ENCODE results near the gene EP400. TPM values are rescaled to one million over a fixed set of nuclear protein-coding genes. Genes with fewer than 3 reads are reported as not detected.

Gene EP400
- total and polyA plus RNA-seq, 8 donors = 5.2 to 39.8 (median 21.6) TPM

DNA sequence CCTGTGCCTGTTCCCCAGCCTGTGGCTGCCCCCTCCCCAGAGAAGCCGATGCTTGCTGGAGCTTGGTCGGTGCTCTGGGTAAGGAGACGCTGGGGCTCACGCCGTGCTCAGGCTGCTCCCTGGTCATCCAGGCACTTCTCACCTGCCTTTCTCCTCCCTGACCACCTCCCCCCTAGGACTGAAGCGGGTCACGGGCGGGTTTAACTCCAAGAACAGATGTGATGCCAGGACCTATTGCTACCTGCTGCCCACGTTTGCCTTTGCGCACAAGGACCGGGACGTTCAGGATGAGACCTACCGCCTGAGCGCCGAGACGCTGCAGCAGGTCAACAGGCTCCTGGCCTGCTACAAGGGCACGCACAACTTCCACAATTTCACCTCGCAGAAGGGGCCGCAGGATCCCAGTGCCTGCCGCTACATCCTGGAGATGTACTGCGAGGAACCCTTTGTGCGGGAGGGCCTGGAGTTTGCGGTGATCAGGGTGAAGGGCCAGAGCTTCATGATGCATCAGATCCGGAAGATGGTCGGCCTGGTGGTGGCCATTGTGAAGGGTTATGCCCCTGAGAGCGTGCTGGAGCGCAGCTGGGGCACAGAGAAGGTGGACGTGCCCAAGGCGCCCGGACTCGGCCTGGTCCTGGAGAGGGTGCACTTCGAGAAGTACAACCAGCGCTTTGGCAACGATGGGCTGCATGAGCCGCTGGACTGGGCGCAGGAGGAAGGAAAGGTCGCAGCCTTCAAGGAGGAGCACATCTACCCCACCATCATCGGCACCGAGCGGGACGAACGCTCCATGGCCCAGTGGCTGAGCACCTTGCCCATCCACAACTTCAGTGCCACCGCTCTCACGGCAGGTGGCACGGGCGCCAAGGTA is 8.4 kb upstream of the EP400 start:
- Histone ChIP-seq H3K4me1 (peaks cover 0 to 3% (median 2%) of the 10 kb centered on the region in 4 donors), H3K27me3 (no peaks in the 10 kb centered on the region), H3K27ac (no peak overlapping the region), H3K4me3 (no peak overlapping the region), H3K36me3 (peaks cover 24 to 67% (median 65%) of the 10 kb centered on the region in 4 donors), H3K9me3 (no peaks in the 10 kb centered on the region)
- TF ChIP-seq CTCF (IDR thresholded peaks at IDR 0.05) = no peak
- no peak for TF ChIP-seq EP300 (IDR thresholded peaks at IDR 0.05)
- TF ChIP-seq POLR2A (IDR thresholded peaks at IDR 0.05) = no peak
- TF ChIP-seq POLR2AphosphoS5 (IDR thresholded peaks at IDR 0.05) = no peak
- peak in 1 of 2 donors; percentile 8 for DNase-seq
- intact Hi-C loops (cut with DNase I; ENCODE audit: low total_unique reads) = no loop called here
- 96 to 97% (median 96%) methylated on average over 44 to 46 of the region's 46 CpGs for WGBS, 5 donors

DNA sequence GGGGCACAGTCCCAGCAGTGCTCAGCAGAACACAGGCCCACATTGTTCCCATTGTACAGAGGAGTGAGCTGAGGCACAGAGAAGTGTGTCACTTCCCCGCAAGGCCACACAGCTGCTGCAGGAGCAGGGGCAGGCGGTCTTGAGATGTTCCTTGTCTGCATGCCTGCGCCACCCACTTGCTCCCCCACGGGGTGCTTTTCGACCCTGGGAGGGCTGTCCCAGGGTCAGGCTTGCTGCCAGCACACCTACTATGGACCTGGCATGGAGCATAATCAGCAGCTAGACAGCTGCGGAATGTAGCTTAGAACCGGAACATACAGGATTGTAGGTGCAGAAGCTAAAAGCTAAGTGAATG is 7.8 kb upstream of the EP400 start:
- H3K4me1 ChIP-seq = peaks cover 0 to 3% (median 2%) of the 10 kb centered on the region in 4 donors
- H3K36me3 ChIP-seq = peaks cover 24 to 65% (median 62%) of the 10 kb centered on the region in 4 donors
- 91 to 98% (median 95%) methylated on average over 7 of the region's 7 CpGs for WGBS, 5 donors
- no peaks in the 10 kb centered on the region for H3K9me3 ChIP-seq
- DNase-seq = no peak
- H3K27me3 ChIP-seq = no peaks in the 10 kb centered on the region
- TF ChIP-seq POLR2AphosphoS5 (IDR thresholded peaks at IDR 0.05) (no peak), POLR2A (IDR thresholded peaks at IDR 0.05) (no peak), EP300 (IDR thresholded peaks at IDR 0.05) (no peak), CTCF (IDR thresholded peaks at IDR 0.05) (no peak)
- H3K27ac ChIP-seq = no peak overlapping the region
- intact Hi-C loops (cut with DNase I; ENCODE audit: low total_unique reads) = no loop called here
- no peak overlapping the region for H3K4me3 ChIP-seq

DNA sequence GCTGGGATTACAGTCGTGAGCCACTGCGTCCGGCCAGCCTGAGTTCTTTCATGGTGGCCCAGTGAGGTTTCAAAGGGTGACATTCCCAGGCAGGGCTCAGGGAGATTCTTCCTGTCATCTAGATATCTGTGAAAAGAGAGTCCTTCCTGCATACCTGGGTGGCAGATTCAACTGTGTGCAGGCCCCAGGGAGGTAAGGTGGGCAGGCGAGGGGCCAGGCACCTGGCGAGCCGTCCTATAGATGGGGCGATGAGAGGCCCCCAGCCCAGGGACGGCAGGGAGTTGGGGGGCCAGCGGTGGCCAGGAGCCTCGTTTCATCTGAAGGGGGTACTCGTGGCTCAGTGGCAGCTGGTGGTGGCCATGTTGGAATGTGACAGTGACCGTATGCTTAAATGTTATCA is 7.1 kb upstream of the EP400 start:
- TF ChIP-seq CTCF (IDR thresholded peaks at IDR 0.05) (no peak), EP300 (IDR thresholded peaks at IDR 0.05) (no peak), POLR2AphosphoS5 (IDR thresholded peaks at IDR 0.05) (no peak), POLR2A (IDR thresholded peaks at IDR 0.05) (no peak)
- peaks cover 24 to 65% (median 62%) of the 10 kb centered on the region in 4 donors for H3K36me3 ChIP-seq
- DNase-seq = peak in 1 of 2 donors; percentile 7
- H3K9me3 ChIP-seq = no peaks in the 10 kb centered on the region
- WGBS, 5 donors = 94 to 96% (median 95%) methylated on average over 10 to 12 of the region's 12 CpGs
- H3K4me3 ChIP-seq = no peak overlapping the region
- H3K4me1 ChIP-seq = peaks cover 0 to 3% (median 3%) of the 10 kb centered on the region in 4 donors
- H3K27me3 ChIP-seq = no peaks in the 10 kb centered on the region
- H3K27ac ChIP-seq = no peak overlapping the region
- intact Hi-C loops (cut with DNase I; ENCODE audit: low total_unique reads) = no loop called here

GRCh38 chr12:131943389-131943788 is 6.4 kb upstream of the EP400 start:
- H3K27me3 ChIP-seq = no peaks in the 10 kb centered on the region
- H3K4me3 ChIP-seq = no peak overlapping the region
- intact Hi-C loops (cut with DNase I; ENCODE audit: low total_unique reads) = no loop called here
- no peak for DNase-seq
- peaks cover 24 to 65% (median 62%) of the 10 kb centered on the region in 4 donors for H3K36me3 ChIP-seq
- TF ChIP-seq POLR2AphosphoS5 (IDR thresholded peaks at IDR 0.05) (no peak), EP300 (IDR thresholded peaks at IDR 0.05) (no peak), CTCF (IDR thresholded peaks at IDR 0.05) (no peak), POLR2A (IDR thresholded peaks at IDR 0.05) (no peak)
- H3K4me1 ChIP-seq = peaks cover 0 to 10% (median 4%) of the 10 kb centered on the region in 4 donors
- no peak overlapping the region for H3K27ac ChIP-seq
- WGBS, 5 donors = 94 to 98% (median 97%) methylated on average over 8 of the region's 8 CpGs
- no peaks in the 10 kb centered on the region for H3K9me3 ChIP-seq
